RWPE2 (cell line): ENCODE results near the gene SRBD1.
A peak's percentile ranks its signal among the peaks of the same experiment; 100 is the strongest.

Source experiments
- ATAC-seq: fragments of 200-7000 bp; cut with Tn5 transposase; 3 replicates; pipeline ENCODE4 v1.9.1; 2021; ENCODE audit warnings: low read depth
- DNase-seq: peaks from one replicate; pipeline ENCODE4 v3.0.0-alpha.2; 2020; ENCODE audit warnings: low spot score
- H3K27ac ChIP-seq: fragments of 450-650 bp; 2 replicates; pipeline ENCODE4 v1.5.1; 2017; ENCODE audit warnings: mild to moderate bottlenecking; ENCODE audit not compliant: poor library complexity, severe bottlenecking
- H3K27me3 ChIP-seq: fragments of 250-450 bp; sonication (Bioruptor Pico); 2 replicates; pipeline ENCODE4 v1.5.1; 2021; ENCODE audit warnings: mild to moderate bottlenecking, moderate library complexity; ENCODE audit not compliant: insufficient read depth, poor library complexity, severe bottlenecking
- H3K36me3 ChIP-seq: fragments of 250-450 bp; sonication (Bioruptor Pico); 2 replicates; pipeline ENCODE4 v1.5.1; 2020; ENCODE audit warnings: low read depth, mild to moderate bottlenecking, moderate library complexity
- H3K4me1 ChIP-seq: fragments of 250-450 bp; sonication (Bioruptor Pico); 2 replicates; pipeline ENCODE4 v1.5.1; 2021; ENCODE audit warnings: mild to moderate bottlenecking, moderate library complexity; ENCODE audit not compliant: insufficient read depth, poor library complexity, severe bottlenecking
- H3K4me3 ChIP-seq: fragments of 250-450 bp; sonication (Bioruptor Pico); 2 replicates; pipeline ENCODE4 v1.5.1; 2021; ENCODE audit warnings: mild to moderate bottlenecking, moderate library complexity; ENCODE audit not compliant: severe bottlenecking
- H3K9me3 ChIP-seq: fragments of 250-450 bp; sonication (Bioruptor Pico); 2 replicates; pipeline ENCODE4 v1.5.1; 2021; ENCODE audit warnings: mild to moderate bottlenecking, moderate library complexity; ENCODE audit not compliant: severe bottlenecking
- CTCF ChIP-seq: fragments of 450-650 bp; IDR thresholded peaks from one replicate; pipeline ENCODE4 v1.5.1; 2017; ENCODE audit warnings: mild to moderate bottlenecking, moderate library complexity; ENCODE audit not compliant: poor library complexity, severe bottlenecking

The SRBD1 gene

GRCh38 chr2:45439788-45440773 is 171.0 kb downstream of the SRBD1 start:
- no peak overlapping the region for H3K27ac ChIP-seq
- H3K4me1 ChIP-seq, result peaks cover 6% of the 10 kb centered on the region
- TF ChIP-seq CTCF, result peak; percentile 35
- H3K36me3 ChIP-seq, result no peaks in the 10 kb centered on the region; the same call in 1 of the 2 replicates
- ATAC-seq, result no peak; the same call in 2 of the 3 replicates
- peaks cover 3% of the 10 kb centered on the region for H3K9me3 ChIP-seq
- no peaks in the 10 kb centered on the region for H3K27me3 ChIP-seq
- DNase-seq, result no peak
- H3K4me3 ChIP-seq, result no peak overlapping the region

- Histone ChIP-seq H3K4me3 (no peak overlapping the region), H3K27me3 (no peaks in the 10 kb centered on the region), H3K4me1 (peaks cover 9% of the 10 kb centered on the region), H3K9me3 (peaks cover 3% of the 10 kb centered on the region), H3K36me3 (no peaks in the 10 kb centered on the region; the same call in 1 of the 2 replicates), H3K27ac (no peak overlapping the region)
- ATAC-seq (no peak), DNase-seq (no peak)
- no peak for TF ChIP-seq CTCF
These were observed 172.0 kb downstream of the SRBD1 start for GRCh38 chr2:45438872-45439665.

- H3K36me3 ChIP-seq, result no peaks in the 10 kb centered on the region; the same call in 1 of the 2 replicates
- H3K27me3 ChIP-seq, result no peaks in the 10 kb centered on the region
- H3K9me3 ChIP-seq, result peaks cover 3% of the 10 kb centered on the region
- ATAC-seq (no peak), DNase-seq (no peak)
- TF ChIP-seq CTCF, result no peak
- peaks cover 5% of the 10 kb centered on the region for H3K4me1 ChIP-seq
- H3K4me3 ChIP-seq, result no peak overlapping the region
- H3K27ac ChIP-seq, result no peak overlapping the region
These were observed 174.6 kb downstream of the SRBD1 start for GRCh38 chr2:45436456-45436855.

- no peak for DNase-seq
These were observed 175.8 kb downstream of the SRBD1 start for GRCh38 chr2:45435316-45435715.

More at GRCh38 chr2:45435316-45435715, 175.8 kb downstream of the SRBD1 start:
- no peak overlapping the region for H3K4me3 ChIP-seq
- H3K4me1 ChIP-seq, result peaks cover 5% of the 10 kb centered on the region
- H3K9me3 ChIP-seq, result peaks cover 3% of the 10 kb centered on the region
- H3K27me3 ChIP-seq, result no peaks in the 10 kb centered on the region
- no peak for TF ChIP-seq CTCF
- peak; percentile 89 for ATAC-seq
- peak overlapping the region; percentile 63 for H3K27ac ChIP-seq
- H3K36me3 ChIP-seq, result no peaks in the 10 kb centered on the region; the same call in 1 of the 2 replicates
